WTC11 (cell line): Measurements from ENCODE around the gene CRIP2.

Experiments
- FOXK1 ChIP-seq: sonication (generic); formaldehyde crosslinking; IDR thresholded peaks from 2 replicates; pipeline ENCODE4 v1.8.0; 2022; ENCODE audit warnings: mild to moderate bottlenecking, moderate library complexity, missing genetic modification reagents
- NFYB ChIP-seq: sonication (generic); formaldehyde crosslinking; conservative IDR thresholded peaks from 2 replicates; pipeline ENCODE4 v1.8.0; 2022; ENCODE audit warnings: low read depth, missing genetic modification reagents
- RELA ChIP-seq: sonication (generic); formaldehyde crosslinking; IDR thresholded peaks from 2 replicates; pipeline ENCODE4 v1.8.1; 2022; ENCODE audit warnings: missing genetic modification reagents, mild to moderate bottlenecking, borderline replicate concordance
- SMAD4 ChIP-seq: sonication (generic); formaldehyde crosslinking; IDR thresholded peaks from 2 replicates; pipeline ENCODE4 v1.8.0; 2022; ENCODE audit warnings: mild to moderate bottlenecking, missing genetic modification reagents
- USF2 ChIP-seq: sonication (generic); formaldehyde crosslinking; IDR thresholded peaks from 2 replicates; pipeline ENCODE4 v1.8.1; 2023; ENCODE audit warnings: mild to moderate bottlenecking, missing genetic modification reagents, moderate library complexity
- ZNF121 ChIP-seq: sonication (generic); formaldehyde crosslinking; IDR thresholded peaks from 2 replicates; pipeline ENCODE4 v1.8.0; 2023; ENCODE audit warnings: missing genetic modification reagents
- ZNF219 ChIP-seq: sonication (generic); formaldehyde crosslinking; IDR thresholded peaks from 2 replicates; pipeline ENCODE4 v1.8.0; 2023; ENCODE audit warnings: missing genetic modification reagents, mild to moderate bottlenecking, borderline replicate concordance
- ZNF232 ChIP-seq: sonication (generic); formaldehyde crosslinking; IDR thresholded peaks from 2 replicates; pipeline ENCODE4 v1.8.0; 2022; ENCODE audit warnings: mild to moderate bottlenecking, missing genetic modification reagents
- TF ChIP-seq, protein P1 (sequence below): fragments of 200-600 bp; IDR thresholded peaks from 2 replicates; pipeline ENCODE4 v1.8.0; 2022; ENCODE audit warnings: antibody characterized with exemption
- TF ChIP-seq, protein P2 (sequence below): sonication (generic); formaldehyde crosslinking; IDR thresholded peaks from 2 replicates; pipeline ENCODE4 v1.8.1; 2022; ENCODE audit warnings: low read depth, missing genetic modification reagents, borderline replicate concordance

- TF ChIP-seq ZNF121 (CRISPR knock-in tag) (no peak), ZNF219 (no peak), RELA (CRISPR knock-in tag) (no peak), SMAD4 (CRISPR knock-in tag) (no peak), USF2 (CRISPR knock-in tag) (no peak), FOXK1 (CRISPR knock-in tag) (no peak), ZNF232 (CRISPR knock-in tag) (no peak), NFYB (CRISPR knock-in tag) (no peak)
- TF ChIP-seq, protein P1, sequence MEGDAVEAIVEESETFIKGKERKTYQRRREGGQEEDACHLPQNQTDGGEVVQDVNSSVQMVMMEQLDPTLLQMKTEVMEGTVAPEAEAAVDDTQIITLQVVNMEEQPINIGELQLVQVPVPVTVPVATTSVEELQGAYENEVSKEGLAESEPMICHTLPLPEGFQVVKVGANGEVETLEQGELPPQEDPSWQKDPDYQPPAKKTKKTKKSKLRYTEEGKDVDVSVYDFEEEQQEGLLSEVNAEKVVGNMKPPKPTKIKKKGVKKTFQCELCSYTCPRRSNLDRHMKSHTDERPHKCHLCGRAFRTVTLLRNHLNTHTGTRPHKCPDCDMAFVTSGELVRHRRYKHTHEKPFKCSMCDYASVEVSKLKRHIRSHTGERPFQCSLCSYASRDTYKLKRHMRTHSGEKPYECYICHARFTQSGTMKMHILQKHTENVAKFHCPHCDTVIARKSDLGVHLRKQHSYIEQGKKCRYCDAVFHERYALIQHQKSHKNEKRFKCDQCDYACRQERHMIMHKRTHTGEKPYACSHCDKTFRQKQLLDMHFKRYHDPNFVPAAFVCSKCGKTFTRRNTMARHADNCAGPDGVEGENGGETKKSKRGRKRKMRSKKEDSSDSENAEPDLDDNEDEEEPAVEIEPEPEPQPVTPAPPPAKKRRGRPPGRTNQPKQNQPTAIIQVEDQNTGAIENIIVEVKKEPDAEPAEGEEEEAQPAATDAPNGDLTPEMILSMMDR = no peak
- TF ChIP-seq, protein P2, sequence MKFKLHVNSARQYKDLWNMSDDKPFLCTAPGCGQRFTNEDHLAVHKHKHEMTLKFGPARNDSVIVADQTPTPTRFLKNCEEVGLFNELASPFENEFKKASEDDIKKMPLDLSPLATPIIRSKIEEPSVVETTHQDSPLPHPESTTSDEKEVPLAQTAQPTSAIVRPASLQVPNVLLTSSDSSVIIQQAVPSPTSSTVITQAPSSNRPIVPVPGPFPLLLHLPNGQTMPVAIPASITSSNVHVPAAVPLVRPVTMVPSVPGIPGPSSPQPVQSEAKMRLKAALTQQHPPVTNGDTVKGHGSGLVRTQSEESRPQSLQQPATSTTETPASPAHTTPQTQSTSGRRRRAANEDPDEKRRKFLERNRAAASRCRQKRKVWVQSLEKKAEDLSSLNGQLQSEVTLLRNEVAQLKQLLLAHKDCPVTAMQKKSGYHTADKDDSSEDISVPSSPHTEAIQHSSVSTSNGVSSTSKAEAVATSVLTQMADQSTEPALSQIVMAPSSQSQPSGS (CRISPR knock-in tag) = no peak
These were observed 16.6 kb upstream of the CRIP2 start for GRCh38 chr14:105458010-105458409.
